ENCODE data around the gene CASK.

The CASK gene

DNA sequence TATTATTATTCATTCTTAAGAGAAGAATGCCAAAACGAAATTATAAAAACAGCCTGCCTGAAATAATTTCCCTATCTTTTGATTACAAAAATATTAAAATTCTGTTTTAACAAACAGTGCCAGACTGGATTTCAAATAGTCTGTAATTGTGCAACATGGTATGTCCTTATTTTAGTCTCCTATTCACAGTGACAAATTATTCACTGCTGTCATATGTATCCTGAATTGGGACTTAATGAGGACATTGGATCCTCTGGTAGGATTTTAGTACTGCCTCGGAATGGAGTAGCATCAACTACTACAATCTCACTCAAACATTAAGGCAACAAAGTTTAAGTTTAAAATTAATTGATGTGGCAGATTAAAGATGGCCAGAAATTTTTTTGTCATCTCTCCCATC, 97.6 kb downstream of the CASK start:
- DNase-seq (ENCODE audit: low read depth) = no peak
- TF ChIP-seq POLR2A (IDR thresholded peaks at IDR 0.05; ENCODE audit: extremely low read depth, insufficient read length) = no peak
- TF ChIP-seq MYC (IDR thresholded peaks at IDR 0.05; ENCODE audit: low read depth, low read length) = no peak
- TF ChIP-seq, protein P1, sequence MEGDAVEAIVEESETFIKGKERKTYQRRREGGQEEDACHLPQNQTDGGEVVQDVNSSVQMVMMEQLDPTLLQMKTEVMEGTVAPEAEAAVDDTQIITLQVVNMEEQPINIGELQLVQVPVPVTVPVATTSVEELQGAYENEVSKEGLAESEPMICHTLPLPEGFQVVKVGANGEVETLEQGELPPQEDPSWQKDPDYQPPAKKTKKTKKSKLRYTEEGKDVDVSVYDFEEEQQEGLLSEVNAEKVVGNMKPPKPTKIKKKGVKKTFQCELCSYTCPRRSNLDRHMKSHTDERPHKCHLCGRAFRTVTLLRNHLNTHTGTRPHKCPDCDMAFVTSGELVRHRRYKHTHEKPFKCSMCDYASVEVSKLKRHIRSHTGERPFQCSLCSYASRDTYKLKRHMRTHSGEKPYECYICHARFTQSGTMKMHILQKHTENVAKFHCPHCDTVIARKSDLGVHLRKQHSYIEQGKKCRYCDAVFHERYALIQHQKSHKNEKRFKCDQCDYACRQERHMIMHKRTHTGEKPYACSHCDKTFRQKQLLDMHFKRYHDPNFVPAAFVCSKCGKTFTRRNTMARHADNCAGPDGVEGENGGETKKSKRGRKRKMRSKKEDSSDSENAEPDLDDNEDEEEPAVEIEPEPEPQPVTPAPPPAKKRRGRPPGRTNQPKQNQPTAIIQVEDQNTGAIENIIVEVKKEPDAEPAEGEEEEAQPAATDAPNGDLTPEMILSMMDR (IDR thresholded peaks at IDR 0.05; ENCODE audit: low read depth, low read length) = no peak
- TF ChIP-seq, protein P2, sequence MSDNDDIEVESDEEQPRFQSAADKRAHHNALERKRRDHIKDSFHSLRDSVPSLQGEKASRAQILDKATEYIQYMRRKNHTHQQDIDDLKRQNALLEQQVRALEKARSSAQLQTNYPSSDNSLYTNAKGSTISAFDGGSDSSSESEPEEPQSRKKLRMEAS (IDR thresholded peaks at IDR 0.05; ENCODE audit: low read depth, low read length) = no peak

DNA sequence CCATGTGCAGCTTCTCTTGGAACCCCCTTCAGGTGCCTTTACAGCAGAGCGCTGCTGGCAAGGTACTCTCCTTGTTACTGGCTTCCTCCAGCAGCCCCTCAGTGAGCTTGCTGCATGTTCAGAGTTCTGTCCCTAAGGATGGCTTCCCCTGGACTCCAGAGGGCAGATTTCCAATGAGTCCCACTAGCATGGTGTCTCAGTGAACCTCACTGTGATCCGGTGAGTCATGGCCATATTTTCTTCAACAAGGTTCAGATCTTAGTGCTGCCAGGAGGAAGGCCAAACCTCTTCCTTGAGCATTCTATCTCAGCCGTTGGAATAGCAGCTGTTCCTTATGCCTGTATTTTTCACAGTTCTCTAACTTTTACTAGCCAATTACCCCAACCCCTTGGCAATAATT, 98.8 kb downstream of the CASK start:
- TF ChIP-seq POLR2A (IDR thresholded peaks at IDR 0.05; ENCODE audit: extremely low read depth, insufficient read length) (no peak), MYC (IDR thresholded peaks at IDR 0.05; ENCODE audit: low read depth, low read length) (no peak)
- TF ChIP-seq, protein P2 (IDR thresholded peaks at IDR 0.05; ENCODE audit: low read depth, low read length) = no peak
- TF ChIP-seq, protein P1 (IDR thresholded peaks at IDR 0.05; ENCODE audit: low read depth, low read length) = no peak
- DNase-seq (ENCODE audit: low read depth) = no peak
- H3K4me3 ChIP-seq (ENCODE audit: low read depth, low read length) = no peak overlapping the region

More for the DNA sequence above, 97.6 kb downstream of the CASK start:
- H3K4me3 ChIP-seq (ENCODE audit: low read depth, low read length) = no peak overlapping the region

DNA sequence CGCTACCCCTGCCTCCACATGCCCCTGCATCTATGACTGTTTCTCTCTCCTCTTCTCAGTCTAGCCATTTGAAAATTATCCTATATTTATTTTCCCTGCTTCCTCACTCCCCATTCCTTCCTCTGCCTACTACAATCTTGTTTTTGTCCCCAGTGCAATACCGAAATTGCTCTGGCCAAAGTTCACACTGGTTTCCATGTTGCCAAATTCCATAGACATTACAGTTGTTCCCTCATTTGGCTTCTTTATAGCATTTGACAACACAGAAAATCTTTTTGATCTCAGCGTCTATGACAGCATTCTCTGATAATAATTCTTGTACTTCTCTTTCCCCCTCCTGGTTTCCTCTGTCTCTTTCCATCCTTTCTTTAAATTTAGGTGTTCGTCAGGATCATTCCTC, 100.0 kb downstream of the CASK start:
- H3K4me3 ChIP-seq (ENCODE audit: low read depth, low read length) = no peak overlapping the region
- TF ChIP-seq, protein P1 (IDR thresholded peaks at IDR 0.05; ENCODE audit: low read depth, low read length) = no peak
- DNase-seq (ENCODE audit: low read depth) = no peak

DNA sequence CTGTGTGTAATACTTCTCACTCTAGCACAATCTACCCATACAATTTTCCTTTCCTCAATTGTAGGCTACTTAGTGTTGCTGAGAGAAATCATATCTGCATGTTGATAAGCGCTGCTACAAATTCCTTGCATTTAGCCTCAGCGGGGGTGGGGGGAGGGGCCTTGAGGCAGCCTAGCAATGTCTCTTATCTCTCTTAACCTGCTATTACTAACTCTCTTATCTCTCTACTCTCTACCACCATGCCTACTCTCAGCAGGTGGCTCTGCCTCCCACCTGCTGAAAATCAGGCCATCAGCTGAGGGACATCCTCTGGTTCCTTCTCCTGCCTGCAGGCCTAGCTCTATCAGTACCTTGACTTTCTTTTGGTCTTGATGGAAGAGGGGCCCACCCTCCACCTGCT, 100.5 kb downstream of the CASK start:
- no peak for DNase-seq (ENCODE audit: low read depth)
- TF ChIP-seq, protein P1 (IDR thresholded peaks at IDR 0.05; ENCODE audit: low read depth, low read length) = no peak
- TF ChIP-seq MYC (IDR thresholded peaks at IDR 0.05; ENCODE audit: low read depth, low read length) (no peak), POLR2A (IDR thresholded peaks at IDR 0.05; ENCODE audit: extremely low read depth, insufficient read length) (no peak)
- TF ChIP-seq, protein P2 (IDR thresholded peaks at IDR 0.05; ENCODE audit: low read depth, low read length) = no peak

DNA sequence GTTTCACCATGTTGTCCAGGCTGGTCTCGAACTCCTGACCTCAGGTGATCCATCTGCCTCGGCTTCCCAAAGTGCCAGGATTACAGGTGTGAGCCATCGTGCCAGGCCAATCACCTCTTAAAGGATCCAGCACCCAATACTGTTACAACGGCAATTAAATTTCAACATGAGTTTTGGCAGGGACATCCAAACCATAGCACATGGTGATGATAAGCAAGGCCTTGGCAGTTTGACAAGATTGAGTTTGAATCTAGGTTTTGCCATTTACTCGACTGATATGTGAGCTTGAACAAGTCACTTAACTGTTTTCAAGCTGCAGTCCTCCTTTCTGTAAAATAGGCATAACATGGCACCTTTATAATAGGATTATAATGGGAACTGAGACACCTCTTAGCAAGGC, 115.3 kb downstream of the CASK start:
- DNase-seq (ENCODE audit: low read depth) = no peak
- TF ChIP-seq, protein P1 (IDR thresholded peaks at IDR 0.05; ENCODE audit: low read depth, low read length) = no peak
- TF ChIP-seq MYC (IDR thresholded peaks at IDR 0.05; ENCODE audit: low read depth, low read length) (no peak), POLR2A (IDR thresholded peaks at IDR 0.05; ENCODE audit: extremely low read depth, insufficient read length) (no peak)
- TF ChIP-seq, protein P2 (IDR thresholded peaks at IDR 0.05; ENCODE audit: low read depth, low read length) = no peak
- H3K4me3 ChIP-seq (ENCODE audit: low read depth, low read length) = no peak overlapping the region

More for the DNA sequence above, 100.5 kb downstream of the CASK start:
- no peak overlapping the region for H3K4me3 ChIP-seq (ENCODE audit: low read depth, low read length)

DNA sequence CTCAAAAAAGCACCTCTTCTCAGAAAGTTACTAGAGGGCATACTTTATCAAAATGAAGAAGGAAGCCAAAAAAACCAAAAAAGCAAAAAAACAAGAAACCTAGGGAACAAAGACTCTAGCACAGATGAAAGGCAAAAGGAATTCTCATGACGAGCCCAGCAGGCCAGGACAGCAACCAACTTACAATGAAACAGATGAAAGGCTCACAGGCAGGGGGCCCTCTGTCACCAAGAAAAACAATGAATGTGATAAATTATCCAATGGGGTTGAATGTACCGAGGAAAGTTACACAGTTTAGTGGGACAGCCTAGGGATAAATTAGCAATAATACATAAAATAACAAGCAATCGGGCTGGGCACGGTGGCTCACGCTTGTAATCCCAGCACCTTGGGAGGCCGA, 120.4 kb downstream of the CASK start:
- DNase-seq (ENCODE audit: low read depth) = no peak
- TF ChIP-seq, protein P1 (IDR thresholded peaks at IDR 0.05; ENCODE audit: low read depth, low read length) = no peak
- TF ChIP-seq MYC (IDR thresholded peaks at IDR 0.05; ENCODE audit: low read depth, low read length) (no peak), POLR2A (IDR thresholded peaks at IDR 0.05; ENCODE audit: extremely low read depth, insufficient read length) (no peak)
- TF ChIP-seq, protein P2 (IDR thresholded peaks at IDR 0.05; ENCODE audit: low read depth, low read length) = no peak
- H3K4me3 ChIP-seq (ENCODE audit: low read depth, low read length) = no peak overlapping the region
